MCF 10A (cell line): ENCODE measurements around the gene WFIKKN1. TPM values are rescaled to one million over a fixed set of nuclear protein-coding genes. Genes with fewer than 3 reads are reported as not detected.

ENCODE experiments used
- Bru-seq: library from RNA; stranded (reverse); fragments of 400-500 nt; gene quantifications from one replicate; lab custom pipeline; 2021; lab: Mats Ljungman, UMichigan
- BruChase-seq, 2 experiments: library from RNA; stranded (reverse); fragments of 400-500 nt; gene quantifications; one replicate each; lab custom pipeline; 2021; lab: Mats Ljungman, UMichigan
- BruUV-seq: library from RNA; stranded (reverse); fragments of 400-500 nt; replicated peaks from 2 replicates; lab custom pipeline; 2021; lab: Mats Ljungman, UMichigan
- CTCF ChIA-PET: fragments of 300-600 bp; sonication (Branson Sonifier 250); formaldehyde crosslinking; extraction: SDS; loops from one replicate; lab custom pipeline; 2021; ENCODE audit warnings: antibody characterized with exemption, inconsistent platforms; lab: Yijun Ruan, JAX
- POLR2A ChIA-PET: fragments of 300-600, 350-650 bp; sonication (Branson Sonifier 250); formaldehyde crosslinking; extraction: SDS; loops from one replicate; lab custom pipeline; 2020; ENCODE audit warnings: antibody characterized with exemption, inconsistent platforms; lab: Yijun Ruan, JAX
- DNase-seq: peaks from one replicate; pipeline ENCODE4 v3.0.0-alpha.2; 2018; ENCODE audit not compliant: unreplicated experiment
- H3K27ac Mint-ChIP-seq: one replicate; pipeline ENCODE4 v1.8.0; 2022; ENCODE audit warnings: mild to moderate bottlenecking, low read depth, mixed read lengths; ENCODE audit not compliant: unreplicated experiment
- H3K27me3 Mint-ChIP-seq: one replicate; pipeline ENCODE4 v1.8.0; 2022; ENCODE audit warnings: mixed read lengths; ENCODE audit not compliant: insufficient read depth, unreplicated experiment
- H3K36me3 Mint-ChIP-seq: one replicate; pipeline ENCODE4 v1.8.0; 2022; ENCODE audit warnings: mild to moderate bottlenecking, moderate library complexity, mixed read lengths; ENCODE audit not compliant: insufficient read depth, unreplicated experiment
- H3K4me1 Mint-ChIP-seq: one replicate; pipeline ENCODE4 v1.8.0; 2022; ENCODE audit warnings: mixed read lengths; ENCODE audit not compliant: insufficient read depth, unreplicated experiment
- H3K4me3 Mint-ChIP-seq: one replicate; pipeline ENCODE4 v1.8.0; 2022; ENCODE audit warnings: mild to moderate bottlenecking, moderate library complexity, mixed read lengths; ENCODE audit not compliant: unreplicated experiment
- H3K9me3 Mint-ChIP-seq: one replicate; pipeline ENCODE4 v1.8.0; 2022; ENCODE audit warnings: mixed read lengths; ENCODE audit not compliant: unreplicated experiment
- intact Hi-C: fragments of 100-400 bp; cut with micrococcal nuclease; formaldehyde crosslinking; loops from 2 replicates; pipeline ENCODE4 v1.14.1; 2022
- long read RNA-seq: library from polyadenylated mRNA; stranded (forward); transcript quantifications from one replicate; pipeline ENCODE4 v2.0.0, GENCODE V29; 2022
- total RNA-seq: library from RNA; stranded (reverse); gene quantifications from 2 replicates; pipeline ENCODE4 v1.2.3, GENCODE V29; 2022
- TF ChIP-seq, protein P1 (sequence below): fragments of 200-600 bp; IDR thresholded peaks from one replicate; pipeline ENCODE4 v1.8.0; 2022; ENCODE audit warnings: antibody characterized with exemption, mild to moderate bottlenecking; ENCODE audit not compliant: unreplicated experiment

Gene WFIKKN1, protein sequence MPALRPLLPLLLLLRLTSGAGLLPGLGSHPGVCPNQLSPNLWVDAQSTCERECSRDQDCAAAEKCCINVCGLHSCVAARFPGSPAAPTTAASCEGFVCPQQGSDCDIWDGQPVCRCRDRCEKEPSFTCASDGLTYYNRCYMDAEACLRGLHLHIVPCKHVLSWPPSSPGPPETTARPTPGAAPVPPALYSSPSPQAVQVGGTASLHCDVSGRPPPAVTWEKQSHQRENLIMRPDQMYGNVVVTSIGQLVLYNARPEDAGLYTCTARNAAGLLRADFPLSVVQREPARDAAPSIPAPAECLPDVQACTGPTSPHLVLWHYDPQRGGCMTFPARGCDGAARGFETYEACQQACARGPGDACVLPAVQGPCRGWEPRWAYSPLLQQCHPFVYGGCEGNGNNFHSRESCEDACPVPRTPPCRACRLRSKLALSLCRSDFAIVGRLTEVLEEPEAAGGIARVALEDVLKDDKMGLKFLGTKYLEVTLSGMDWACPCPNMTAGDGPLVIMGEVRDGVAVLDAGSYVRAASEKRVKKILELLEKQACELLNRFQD
- 0.14 and 0.17 TPM in 2 replicates for total RNA-seq
- percentile 22 among the genes with signal in this experiment for Bru-seq, nascent RNA
- BruChase-seq, experiment 1, labeled RNA remaining after a 6-hour chase = percentile 54 among the genes with signal in this experiment
- BruChase-seq, experiment 2, labeled RNA remaining after a 2-hour chase = percentile 29 among the genes with signal in this experiment
- long read RNA-seq, full-length matches to known transcripts = 7 of 7 reads
- long read RNA-seq, partial matches to known transcripts = 0 of 7 reads
- long read RNA-seq, other reads (novel, unspliced or antisense) = 0 of 7 reads

DNA sequence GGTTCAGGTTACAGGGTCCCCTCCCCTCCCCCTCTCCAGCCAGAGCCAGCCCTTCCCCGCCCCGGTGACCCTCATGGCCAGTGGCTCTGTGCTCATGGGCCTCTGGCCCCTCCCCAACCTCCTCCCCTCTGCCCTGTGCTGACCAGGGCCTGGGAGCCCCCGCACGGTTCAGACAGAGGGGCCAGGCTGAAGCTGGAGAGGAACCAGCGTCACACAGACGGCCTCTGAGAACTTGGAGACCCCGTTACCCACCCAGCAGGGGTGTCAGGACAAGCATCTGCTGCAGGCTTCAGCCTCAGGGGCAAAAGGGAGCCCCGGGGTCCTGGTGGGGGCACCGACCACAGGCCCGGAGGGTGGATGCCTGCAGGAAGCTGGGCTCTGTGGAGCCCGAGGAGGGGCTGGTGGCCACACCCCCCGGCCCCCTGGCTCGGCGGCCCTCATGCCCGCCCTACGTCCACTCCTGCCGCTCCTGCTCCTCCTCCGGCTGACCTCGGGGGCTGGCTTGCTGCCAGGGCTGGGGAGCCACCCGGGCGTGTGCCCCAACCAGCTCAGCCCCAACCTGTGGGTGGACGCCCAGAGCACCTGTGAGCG lies at the start of gene WFIKKN1:
Gene WFIKKN1 (plus strand): TSS at position 171 of the 591 bp plus-strand sequence. CDS start 269 bp downstream, at position 440.
- peaks cover 23% of the 10 kb centered on the region for H3K4me1 Mint-ChIP-seq
- POLR2A ChIA-PET = interaction anchor here (1.0 kb wide), 1 partner anchor 9 kb away, joined by 3 read pairs; no protein-coding TSS in a partner anchor
- DNase-seq = peak; percentile 45
- peak within 1 kb of the TSS; percentile 10 for H3K4me3 Mint-ChIP-seq
- H3K27me3 Mint-ChIP-seq = no peaks in the 10 kb centered on the region
- H3K27ac Mint-ChIP-seq = no peak within 1 kb of the TSS
- intact Hi-C loops = no loop called here
- no TSS peak for BruUV-seq
- CTCF ChIA-PET = interaction anchor here (0.6 kb wide), 1 partner anchor 20 kb away, joined by 3 read pairs; no protein-coding TSS in a partner anchor
- no peaks in the 10 kb centered on the region for H3K9me3 Mint-ChIP-seq
- TF ChIP-seq, protein P1, sequence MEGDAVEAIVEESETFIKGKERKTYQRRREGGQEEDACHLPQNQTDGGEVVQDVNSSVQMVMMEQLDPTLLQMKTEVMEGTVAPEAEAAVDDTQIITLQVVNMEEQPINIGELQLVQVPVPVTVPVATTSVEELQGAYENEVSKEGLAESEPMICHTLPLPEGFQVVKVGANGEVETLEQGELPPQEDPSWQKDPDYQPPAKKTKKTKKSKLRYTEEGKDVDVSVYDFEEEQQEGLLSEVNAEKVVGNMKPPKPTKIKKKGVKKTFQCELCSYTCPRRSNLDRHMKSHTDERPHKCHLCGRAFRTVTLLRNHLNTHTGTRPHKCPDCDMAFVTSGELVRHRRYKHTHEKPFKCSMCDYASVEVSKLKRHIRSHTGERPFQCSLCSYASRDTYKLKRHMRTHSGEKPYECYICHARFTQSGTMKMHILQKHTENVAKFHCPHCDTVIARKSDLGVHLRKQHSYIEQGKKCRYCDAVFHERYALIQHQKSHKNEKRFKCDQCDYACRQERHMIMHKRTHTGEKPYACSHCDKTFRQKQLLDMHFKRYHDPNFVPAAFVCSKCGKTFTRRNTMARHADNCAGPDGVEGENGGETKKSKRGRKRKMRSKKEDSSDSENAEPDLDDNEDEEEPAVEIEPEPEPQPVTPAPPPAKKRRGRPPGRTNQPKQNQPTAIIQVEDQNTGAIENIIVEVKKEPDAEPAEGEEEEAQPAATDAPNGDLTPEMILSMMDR = no peak
- peaks cover 26% of the 10 kb centered on the region for H3K36me3 Mint-ChIP-seq

DNA sequence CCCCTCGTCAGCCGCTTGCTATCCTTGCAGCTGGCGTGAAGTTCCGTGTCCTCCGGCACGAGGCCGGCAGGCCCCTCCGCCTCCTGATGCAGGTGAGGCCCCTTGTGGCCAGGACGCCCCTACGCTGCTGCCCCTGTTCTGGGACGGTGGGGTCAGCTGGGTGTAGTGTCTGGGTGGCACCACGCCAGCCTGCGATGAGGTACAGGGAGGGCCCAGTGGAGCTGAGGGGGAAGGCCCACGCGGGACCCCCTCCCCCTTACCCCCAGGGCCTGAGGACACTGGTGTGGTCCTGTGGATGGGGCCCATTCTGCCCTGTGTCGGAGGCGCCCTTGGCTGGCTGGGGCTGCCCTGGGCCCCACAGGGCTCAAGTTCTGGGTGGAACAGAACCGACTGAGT lies 48.6 kb upstream of the WFIKKN1 start:
- no peak overlapping the region for H3K4me3 Mint-ChIP-seq
- CTCF ChIA-PET = interaction anchor here (0.6 kb wide), 3 partner anchors 46 to 449 kb away, joined by 3 to 5 read pairs (median 3); no protein-coding TSS in a partner anchor
- POLR2A ChIA-PET = interaction anchor here (0.8 to 1.5 kb wide), 2 partner anchors 10 to 12 kb away, joined by 3 to 4 read pairs; no protein-coding TSS in a partner anchor
- no peak overlapping the region for H3K27ac Mint-ChIP-seq
- no peaks in the 10 kb centered on the region for H3K9me3 Mint-ChIP-seq
- H3K36me3 Mint-ChIP-seq = peaks cover 11% of the 10 kb centered on the region
- no peaks in the 10 kb centered on the region for H3K27me3 Mint-ChIP-seq
- no peaks in the 10 kb centered on the region for H3K4me1 Mint-ChIP-seq
- intact Hi-C loops = no loop called here
- TF ChIP-seq, protein P1 = no peak
- no TSS peak for BruUV-seq
- DNase-seq = no peak

DNA sequence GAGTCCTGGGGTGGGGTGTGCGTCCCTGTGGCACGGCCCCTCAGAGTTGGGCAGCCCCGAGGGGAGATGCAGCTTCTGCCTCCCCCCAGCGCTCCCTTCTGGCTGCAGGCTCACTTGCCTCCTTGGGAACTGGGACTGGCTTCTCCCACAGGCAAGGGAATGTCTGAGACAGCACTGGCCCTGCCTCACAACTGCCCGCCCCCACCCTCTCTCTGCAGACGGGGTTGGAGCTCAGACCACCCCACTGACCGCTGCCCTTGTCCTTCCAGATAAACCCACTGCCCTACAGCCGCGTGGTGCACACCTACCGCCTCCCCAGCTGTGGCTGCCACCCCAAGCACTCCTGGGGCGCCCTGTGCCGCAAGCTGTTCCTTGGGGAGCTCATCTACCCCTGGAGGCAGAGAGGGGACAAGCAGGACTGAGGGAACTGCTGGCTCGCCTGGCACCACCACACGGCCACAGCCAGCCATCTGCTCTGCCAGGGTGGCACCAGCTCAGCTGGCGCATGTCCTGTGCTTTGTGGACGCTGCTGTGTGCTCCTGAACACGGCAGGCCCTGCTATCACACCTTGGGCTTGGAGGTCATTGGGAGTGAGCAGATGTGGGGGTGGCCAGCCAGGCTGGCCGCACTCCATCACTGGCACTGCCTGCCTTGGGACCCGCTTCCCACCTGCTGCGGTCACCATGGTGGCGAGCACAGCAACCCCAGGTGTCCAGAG lies 48.0 kb upstream of the WFIKKN1 start:
- Mint-ChIP-seq H3K27me3 (no peaks in the 10 kb centered on the region), H3K4me1 (no peaks in the 10 kb centered on the region), H3K36me3 (peaks cover 14% of the 10 kb centered on the region), H3K9me3 (no peaks in the 10 kb centered on the region), H3K4me3 (no peak overlapping the region), H3K27ac (no peak overlapping the region)
- no peak for DNase-seq
- TF ChIP-seq, protein P1 = no peak
- no TSS peak for BruUV-seq
- intact Hi-C loops = no loop called here
- POLR2A ChIA-PET = interaction anchor here (0.8 to 1.5 kb wide), 2 partner anchors 10 to 12 kb away, joined by 3 to 4 read pairs; no protein-coding TSS in a partner anchor
- CTCF ChIA-PET = interaction anchor here (0.6 kb wide), 2 partner anchors 107 to 450 kb away, joined by 3 to 5 read pairs; no protein-coding TSS in a partner anchor
